ENCODE results near the gene ID3.

- TF ChIP-seq CTCF (IDR thresholded peaks at IDR 0.05) (no peak), POLR2A (IDR thresholded peaks at IDR 0.05) (no peak)
These were observed 13.4 kb downstream of the ID3 start for GRCh38 chr1:23545851-23546250.
